ENCODE measurements around the gene ALDOC.

DNA sequence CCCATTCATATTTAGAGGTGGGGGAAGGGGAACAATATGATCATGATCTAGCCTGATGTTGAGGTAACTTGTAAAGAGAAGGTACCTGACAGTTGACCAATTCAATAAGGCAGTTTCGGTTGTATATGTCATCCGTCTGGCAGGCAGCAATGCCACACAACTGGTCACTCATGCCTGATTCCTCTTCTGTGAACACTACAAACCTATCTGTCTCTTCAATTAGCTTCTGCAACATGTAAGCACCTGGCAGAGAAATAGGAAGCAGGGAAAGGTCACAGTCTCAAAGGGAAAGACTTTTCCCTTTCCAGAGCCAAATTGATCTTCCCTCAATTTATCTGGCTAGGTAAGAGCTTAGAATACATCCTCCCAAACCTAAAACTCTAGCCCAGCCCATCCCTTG is 47.5 kb upstream of the ALDOC start:
- no peak for TF ChIP-seq TAF1 (conservative IDR thresholded peaks at IDR 0.05)
- TF ChIP-seq REST (IDR thresholded peaks at IDR 0.05) = no peak
- no peak for TF ChIP-seq CTCF (IDR thresholded peaks at IDR 0.05; ENCODE audit: low read depth, low read length, missing input control)
- TF ChIP-seq EGR1 (IDR thresholded peaks at IDR 0.05; ENCODE audit: low read depth in 2 of 2) = no peak
- no peak for TF ChIP-seq SP1 (IDR thresholded peaks at IDR 0.05)
- TF ChIP-seq, protein P1, sequence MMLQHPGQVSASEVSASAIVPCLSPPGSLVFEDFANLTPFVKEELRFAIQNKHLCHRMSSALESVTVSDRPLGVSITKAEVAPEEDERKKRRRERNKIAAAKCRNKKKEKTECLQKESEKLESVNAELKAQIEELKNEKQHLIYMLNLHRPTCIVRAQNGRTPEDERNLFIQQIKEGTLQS (IDR thresholded peaks at IDR 0.05) = no peak

Measured in liver (tissue), 3 donors.